GM18511 (cell line): ENCODE results near the gene C2orf66.

Experiments
- ATAC-seq: cut with Tn5 transposase; IDR thresholded peaks from one replicate; pipeline ENCODE4 v1.9.1; 2021; ENCODE audit warnings: mild to moderate bottlenecking, moderate library complexity; ENCODE audit not compliant: unreplicated experiment

The C2orf66 gene

DNA sequence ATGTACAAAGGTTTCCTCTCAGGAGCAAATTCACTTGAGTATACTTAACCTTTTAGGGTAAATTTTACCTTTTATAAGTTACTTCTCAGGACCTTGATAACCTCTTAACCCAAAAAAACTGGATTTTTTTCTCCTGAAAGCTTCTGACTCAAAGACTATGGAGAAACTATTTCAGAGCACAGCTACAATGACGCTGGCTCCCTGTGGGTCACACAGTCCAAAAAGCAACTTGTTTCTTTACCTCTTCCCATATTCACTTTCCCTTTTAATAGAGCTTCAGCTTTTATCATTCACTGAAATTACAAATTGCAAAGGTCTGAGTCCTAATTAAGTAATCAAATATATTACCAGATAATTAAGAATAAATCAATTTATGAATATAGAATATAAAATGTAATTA is 42.1 kb downstream of the C2orf66 start:
- ATAC-seq: no peak

DNA sequence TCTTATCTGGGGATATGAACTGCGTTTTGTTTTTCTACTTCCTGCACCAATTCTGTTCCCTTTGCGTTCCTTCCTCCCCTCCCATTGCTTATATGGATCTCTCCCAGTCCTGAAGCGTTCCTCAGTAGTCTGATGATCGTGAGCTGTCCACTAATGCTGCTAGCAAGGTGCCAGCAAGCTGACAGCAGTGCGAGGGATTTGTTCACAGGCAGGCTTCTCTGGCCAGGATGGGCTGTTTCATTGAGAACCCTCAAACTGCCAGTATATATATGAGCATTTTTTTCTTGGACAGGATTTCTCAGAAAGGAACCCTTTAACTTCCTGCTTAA is 49.8 kb downstream of the C2orf66 start:
- ATAC-seq: no peak

DNA sequence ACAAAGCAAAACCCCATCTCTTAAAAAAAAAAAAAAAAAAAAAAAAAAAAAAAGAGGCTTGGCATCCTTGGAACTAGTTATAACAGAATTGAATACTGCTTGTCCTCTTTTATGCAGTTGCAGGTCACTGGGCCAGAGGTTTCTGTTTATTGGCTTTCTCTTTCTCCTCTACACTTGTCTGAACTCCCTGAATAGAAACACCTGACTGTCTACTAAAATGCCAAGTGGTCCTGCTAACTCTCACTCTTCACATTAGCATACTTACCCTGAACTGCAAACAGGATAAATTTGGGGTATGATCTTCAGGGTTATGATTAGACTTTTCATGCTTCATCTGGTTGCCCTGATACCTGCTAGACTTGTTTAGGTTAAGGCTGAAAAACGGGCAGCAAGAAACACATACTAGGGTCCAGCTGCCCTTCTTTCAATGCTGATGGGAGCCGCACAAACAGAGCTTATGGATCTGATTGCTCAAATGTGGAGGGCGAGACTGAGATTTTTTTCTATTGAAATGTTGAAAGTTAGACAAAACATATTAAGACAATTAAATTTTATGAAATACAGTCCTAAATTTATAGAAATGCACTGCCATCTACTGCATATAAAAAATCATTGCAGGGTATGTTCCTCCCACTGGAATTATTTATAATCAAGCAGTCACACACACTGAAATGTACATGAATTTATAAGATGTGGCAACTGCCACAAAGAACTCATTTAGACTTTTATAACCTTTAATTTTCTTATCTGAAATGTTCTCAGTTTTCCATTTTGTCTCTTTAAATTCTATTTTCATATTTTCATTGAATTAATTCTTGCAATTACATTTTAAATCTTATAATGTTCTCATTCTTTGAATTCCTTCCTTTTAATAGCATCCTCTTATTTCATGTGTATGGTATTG is 50.4 kb downstream of the C2orf66 start:
- no peak for ATAC-seq
